ENCODE results near the gene HOXD4.

DNA sequence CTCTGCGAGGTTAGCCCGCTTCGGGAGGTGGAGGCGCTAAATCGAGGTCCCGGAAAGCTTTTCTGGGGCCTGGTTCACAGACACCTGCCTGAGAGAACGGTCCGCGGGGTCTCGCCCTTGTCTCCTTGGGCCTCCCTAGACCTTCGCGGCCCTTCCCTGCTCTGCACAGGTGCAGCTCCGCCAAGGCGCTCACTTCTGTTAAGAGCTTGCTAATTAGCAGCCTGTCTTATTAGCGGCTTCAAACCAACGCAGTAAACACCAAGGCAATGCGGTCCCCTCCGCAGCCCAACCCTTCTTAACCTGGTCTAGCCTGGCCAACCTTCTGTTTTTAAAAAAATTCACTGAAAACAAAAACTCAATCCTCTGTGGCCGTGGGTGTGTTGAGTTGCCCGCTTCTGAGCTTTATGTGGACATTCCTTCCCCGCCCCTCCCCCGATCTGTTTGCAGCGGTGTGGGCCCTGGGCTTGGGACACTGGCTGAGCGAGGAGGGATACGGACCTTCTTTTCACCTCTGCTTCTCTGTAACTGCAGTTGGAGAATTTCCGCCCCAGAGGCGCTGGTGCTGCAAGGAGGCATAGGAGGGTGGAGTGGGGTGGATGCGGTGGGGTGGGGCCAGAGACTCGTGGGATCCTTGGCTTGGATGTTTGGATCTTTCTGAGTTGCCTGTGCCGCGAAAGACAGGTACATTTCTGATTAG lies 3.4 kb upstream of the HOXD4 start:
- TF ChIP-seq, protein P1, sequence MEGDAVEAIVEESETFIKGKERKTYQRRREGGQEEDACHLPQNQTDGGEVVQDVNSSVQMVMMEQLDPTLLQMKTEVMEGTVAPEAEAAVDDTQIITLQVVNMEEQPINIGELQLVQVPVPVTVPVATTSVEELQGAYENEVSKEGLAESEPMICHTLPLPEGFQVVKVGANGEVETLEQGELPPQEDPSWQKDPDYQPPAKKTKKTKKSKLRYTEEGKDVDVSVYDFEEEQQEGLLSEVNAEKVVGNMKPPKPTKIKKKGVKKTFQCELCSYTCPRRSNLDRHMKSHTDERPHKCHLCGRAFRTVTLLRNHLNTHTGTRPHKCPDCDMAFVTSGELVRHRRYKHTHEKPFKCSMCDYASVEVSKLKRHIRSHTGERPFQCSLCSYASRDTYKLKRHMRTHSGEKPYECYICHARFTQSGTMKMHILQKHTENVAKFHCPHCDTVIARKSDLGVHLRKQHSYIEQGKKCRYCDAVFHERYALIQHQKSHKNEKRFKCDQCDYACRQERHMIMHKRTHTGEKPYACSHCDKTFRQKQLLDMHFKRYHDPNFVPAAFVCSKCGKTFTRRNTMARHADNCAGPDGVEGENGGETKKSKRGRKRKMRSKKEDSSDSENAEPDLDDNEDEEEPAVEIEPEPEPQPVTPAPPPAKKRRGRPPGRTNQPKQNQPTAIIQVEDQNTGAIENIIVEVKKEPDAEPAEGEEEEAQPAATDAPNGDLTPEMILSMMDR (IDR thresholded peaks at IDR 0.05): no peak
- TF ChIP-seq POLR2A (IDR thresholded peaks at IDR 0.05) (no peak), POLR2AphosphoS5 (IDR thresholded peaks at IDR 0.05) (no peak)
